ENCODE measurements around the gene PARD3. TPM values are rescaled to one million over a fixed set of nuclear protein-coding genes. Genes with fewer than 3 reads are reported as not detected.

The PARD3 gene
- total RNA-seq, 2 experiments from 2014 or later, result 0.53 to 0.71 TPM

- Mint-ChIP-seq H3K9me3 (no peaks in the 10 kb centered on the region), H3K27ac (no peak overlapping the region), H3K4me3 (no peak overlapping the region), H3K27me3 (no peaks in the 10 kb centered on the region), H3K36me3 (ENCODE audit: low read depth) (no peaks in the 10 kb centered on the region), H3K4me1 (ENCODE audit: low read depth) (no peaks in the 10 kb centered on the region)
- H3K27ac ChIP-seq (ENCODE audit: low read depth in 1 of 2, low read length in 2 of 2), result no peak overlapping the region
- no peak for ATAC-seq (ENCODE audit: poor library complexity)
- H3K36me3 ChIP-seq (ENCODE audit: insufficient read depth, low read length), result no peaks in the 10 kb centered on the region
- no peak for DNase-seq
- no peaks in the 10 kb centered on the region for H3K27me3 ChIP-seq (ENCODE audit: control insufficient read depth in 1 of 2, insufficient read depth in 2 of 2, low read length in 2 of 2)
- no peak for TF ChIP-seq CTCF (IDR thresholded peaks at IDR 0.05)
- no peak overlapping the region for H3K4me3 ChIP-seq (ENCODE audit: low read length)
- ChIA-PET CTCF (no interaction called here), POLR2A (no interaction called here)
- intact Hi-C loops (cut with DNase I, micrococcal nuclease), result no loop called here
- H3K4me1 ChIP-seq (ENCODE audit: insufficient read depth, low read length), result no peaks in the 10 kb centered on the region
- H3K9me3 ChIP-seq (ENCODE audit: control insufficient read depth in 1 of 2, insufficient read depth in 1 of 2, low read length in 2 of 2), result no peaks in the 10 kb centered on the region
These were observed 115.1 kb downstream of the PARD3 start for GRCh38 chr10:34699904-34700517.

GRCh38 chr10:34698979-34699378 lies 116.1 kb downstream of the PARD3 start:
- POLR2A ChIA-PET, result no interaction called here
- CTCF ChIA-PET, result no interaction called here
- no peaks in the 10 kb centered on the region for H3K9me3 ChIP-seq (ENCODE audit: control insufficient read depth in 1 of 2, insufficient read depth in 1 of 2, low read length in 2 of 2)
- Mint-ChIP-seq H3K27me3 (no peaks in the 10 kb centered on the region), H3K36me3 (ENCODE audit: low read depth) (no peaks in the 10 kb centered on the region), H3K9me3 (no peaks in the 10 kb centered on the region), H3K4me3 (no peak overlapping the region), H3K27ac (no peak overlapping the region), H3K4me1 (ENCODE audit: low read depth) (no peaks in the 10 kb centered on the region)
- H3K27ac ChIP-seq (ENCODE audit: low read depth in 1 of 2, low read length in 2 of 2), result no peak overlapping the region
- no peak for TF ChIP-seq CTCF (IDR thresholded peaks at IDR 0.05)
- H3K27me3 ChIP-seq (ENCODE audit: control insufficient read depth in 1 of 2, insufficient read depth in 2 of 2, low read length in 2 of 2), result no peaks in the 10 kb centered on the region
- H3K4me1 ChIP-seq (ENCODE audit: insufficient read depth, low read length), result no peaks in the 10 kb centered on the region
- DNase-seq, result no peak
- H3K4me3 ChIP-seq (ENCODE audit: low read length), result no peak overlapping the region
- H3K36me3 ChIP-seq (ENCODE audit: insufficient read depth, low read length), result no peaks in the 10 kb centered on the region
- intact Hi-C loops (cut with DNase I, micrococcal nuclease), result no loop called here
- no peak for ATAC-seq (ENCODE audit: poor library complexity)

- Histone ChIP-seq H3K27me3 (ENCODE audit: control insufficient read depth in 1 of 2, insufficient read depth in 2 of 2, low read length in 2 of 2) (no peaks in the 10 kb centered on the region), H3K36me3 (ENCODE audit: insufficient read depth, low read length) (no peaks in the 10 kb centered on the region), H3K4me1 (ENCODE audit: insufficient read depth, low read length) (no peaks in the 10 kb centered on the region), H3K27ac (ENCODE audit: low read depth in 1 of 2, low read length in 2 of 2) (no peak overlapping the region), H3K4me3 (ENCODE audit: low read length) (no peak overlapping the region), H3K9me3 (ENCODE audit: control insufficient read depth in 1 of 2, insufficient read depth in 1 of 2, low read length in 2 of 2) (no peaks in the 10 kb centered on the region)
- Mint-ChIP-seq H3K4me3 (no peak overlapping the region), H3K27me3 (no peaks in the 10 kb centered on the region), H3K36me3 (ENCODE audit: low read depth) (no peaks in the 10 kb centered on the region), H3K9me3 (no peaks in the 10 kb centered on the region), H3K4me1 (ENCODE audit: low read depth) (no peaks in the 10 kb centered on the region), H3K27ac (no peak overlapping the region)
- no peak for TF ChIP-seq CTCF (IDR thresholded peaks at IDR 0.05)
- ChIA-PET POLR2A (no interaction called here), CTCF (no interaction called here)
- DNase-seq (no peak), ATAC-seq (ENCODE audit: poor library complexity) (no peak)
- intact Hi-C loops (cut with DNase I, micrococcal nuclease), result no loop called here
These were observed 116.8 kb downstream of the PARD3 start for GRCh38 chr10:34698248-34698831.
